NCI-H2196 (cell line): Measurements from ENCODE around the gene RASEF.

Experiments used
- DNase-seq: peaks from one replicate; lab custom pipeline; 2025; ENCODE audit not compliant: unreplicated experiment; lab: John Stamatoyannopoulos, UW

Gene RASEF

GRCh38 chr9:83056911-83057310 lies 6.0 kb downstream of the RASEF start:
- DNase-seq = no peak

GRCh38 chr9:83056174-83056573 lies 6.8 kb downstream of the RASEF start:
- DNase-seq = peak; percentile 22

GRCh38 chr9:83047839-83048775 lies 14.8 kb downstream of the RASEF start:
- DNase-seq = peak; percentile 85

GRCh38 chr9:83043597-83043996 lies 19.3 kb downstream of the RASEF start:
- no peak for DNase-seq

GRCh38 chr9:83041771-83042170 lies 21.2 kb downstream of the RASEF start:
- no peak for DNase-seq

GRCh38 chr9:83039303-83039702 lies 23.6 kb downstream of the RASEF start:
- no peak for DNase-seq

GRCh38 chr9:83036043-83036442 lies 26.9 kb downstream of the RASEF start:
- DNase-seq = no peak

GRCh38 chr9:83035143-83035542 lies 27.8 kb downstream of the RASEF start:
- no peak for DNase-seq

- no peak for DNase-seq
Observed at GRCh38 chr9:83034587-83034986, 28.4 kb downstream of the RASEF start.

- DNase-seq = no peak
Observed at GRCh38 chr9:83034026-83034425, 28.9 kb downstream of the RASEF start.

GRCh38 chr9:83032065-83032625 lies 30.8 kb downstream of the RASEF start:
- peak; percentile 18 for DNase-seq

- no peak for DNase-seq
Observed at GRCh38 chr9:83030391-83031107, 32.4 kb downstream of the RASEF start.

GRCh38 chr9:83029531-83030137 lies 33.3 kb downstream of the RASEF start:
- DNase-seq = no peak

GRCh38 chr9:83027153-83027891 lies 35.6 kb downstream of the RASEF start:
- DNase-seq = no peak

GRCh38 chr9:83024506-83025125 lies 38.3 kb downstream of the RASEF start:
- DNase-seq = no peak

GRCh38 chr9:83023151-83023550 lies 39.8 kb downstream of the RASEF start:
- no peak for DNase-seq

- DNase-seq = no peak
Observed at GRCh38 chr9:83020864-83021263, 42.1 kb downstream of the RASEF start.

GRCh38 chr9:83020327-83020726 lies 42.6 kb downstream of the RASEF start:
- no peak for DNase-seq

GRCh38 chr9:83019246-83019645 lies 43.7 kb downstream of the RASEF start:
- DNase-seq = no peak

- no peak for DNase-seq
Observed at GRCh38 chr9:83015897-83016296, 47.0 kb downstream of the RASEF start.
